Omental fat pad (tissue), 4 donors: ENCODE measurements around the gene NFX1. TPM values are rescaled to one million over a fixed set of nuclear protein-coding genes. Genes with fewer than 3 reads are reported as not detected.

Source experiments
- ATAC-seq: fragments of 150-250 bp; one replicate; pipeline ENCODE4 v1.9.1; 2016; ENCODE audit warnings: mild to moderate bottlenecking, moderate library complexity; ENCODE audit not compliant: low FRiP score
- DNase-seq: peaks from one replicate; pipeline ENCODE4 v3.0.0-alpha.2; 2019; ENCODE audit warnings: low spot score
- CTCF ChIP-seq, 3 donors: fragments of 450-650 bp; IDR thresholded peaks; one replicate each; pipeline ENCODE4 v1.5.1; 2016 to 2017; ENCODE audit warnings: antibody characterized with exemption in 3 of 3, mild to moderate bottlenecking in 3 of 3, moderate library complexity in 2 of 3
- total RNA-seq, 4 donors: library from RNA; depleted of rRNA; stranded (reverse); fragments of >200 nt; gene quantifications; one replicate each; pipeline ENCODE4 v1.1.0, GENCODE V29; 2016

The NFX1 gene
- total RNA-seq, 4 donors from 2014 or later: 31.4 to 37.4 (median 34.9) TPM

DNA sequence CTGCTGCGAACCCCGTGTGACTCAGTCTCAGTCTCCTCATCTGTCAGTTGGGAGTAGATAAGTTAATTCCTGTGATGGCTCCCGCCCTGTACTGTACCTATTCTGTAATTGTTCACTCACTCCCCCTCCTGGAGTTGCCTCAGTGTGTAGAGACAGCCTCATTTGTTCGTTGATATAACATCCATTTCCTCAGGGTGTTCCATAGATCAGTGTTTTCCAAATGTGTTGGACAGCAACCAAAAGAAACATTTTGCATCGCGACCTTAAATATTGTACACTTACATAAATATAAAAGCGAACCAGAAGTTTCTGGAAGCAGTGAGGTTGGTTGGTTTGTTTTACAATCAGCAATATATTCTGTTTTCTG is 698 bp downstream of the NFX1 start:
- TF ChIP-seq CTCF (IDR thresholded peaks at IDR 0.05): no peak
- DNase-seq: no peak
- no peak for ATAC-seq

- ATAC-seq: no peak
Measured at GRCh38 chr9:33291901-33292300, 1.6 kb downstream of the NFX1 start.

GRCh38 chr9:33293782-33294181 is 3.5 kb downstream of the NFX1 start:
- no peak for TF ChIP-seq CTCF (IDR thresholded peaks at IDR 0.05)
- DNase-seq (no peak), ATAC-seq (no peak)

More at GRCh38 chr9:33291901-33292300, 1.6 kb downstream of the NFX1 start:
- no peak for DNase-seq
- no peak for TF ChIP-seq CTCF (IDR thresholded peaks at IDR 0.05)

- DNase-seq (no peak), ATAC-seq (no peak)
- no peak for TF ChIP-seq CTCF (IDR thresholded peaks at IDR 0.05)
Measured at GRCh38 chr9:33294670-33295432, 4.5 kb downstream of the NFX1 start.

DNA sequence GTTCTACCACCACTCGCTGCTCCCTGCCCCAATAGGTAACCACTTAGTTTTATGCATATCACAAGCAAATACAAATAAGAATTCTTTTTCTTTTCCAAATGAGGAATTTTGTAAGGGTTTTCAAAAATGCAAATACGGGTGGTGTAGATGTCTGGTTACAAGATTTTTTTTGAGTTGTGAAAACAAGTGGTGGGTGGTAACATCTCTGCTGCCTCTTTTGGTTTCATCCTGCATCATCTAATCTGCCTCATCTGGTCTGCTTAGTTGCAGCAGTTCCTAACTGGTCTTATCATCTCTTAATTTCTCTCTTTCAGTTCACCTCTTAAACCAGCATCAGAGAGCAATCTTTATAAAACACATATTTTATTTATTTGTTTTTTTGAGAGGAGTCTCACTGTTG is 5.3 kb downstream of the NFX1 start:
- no peak for TF ChIP-seq CTCF (IDR thresholded peaks at IDR 0.05)
- ATAC-seq (no peak), DNase-seq (no peak)

DNA sequence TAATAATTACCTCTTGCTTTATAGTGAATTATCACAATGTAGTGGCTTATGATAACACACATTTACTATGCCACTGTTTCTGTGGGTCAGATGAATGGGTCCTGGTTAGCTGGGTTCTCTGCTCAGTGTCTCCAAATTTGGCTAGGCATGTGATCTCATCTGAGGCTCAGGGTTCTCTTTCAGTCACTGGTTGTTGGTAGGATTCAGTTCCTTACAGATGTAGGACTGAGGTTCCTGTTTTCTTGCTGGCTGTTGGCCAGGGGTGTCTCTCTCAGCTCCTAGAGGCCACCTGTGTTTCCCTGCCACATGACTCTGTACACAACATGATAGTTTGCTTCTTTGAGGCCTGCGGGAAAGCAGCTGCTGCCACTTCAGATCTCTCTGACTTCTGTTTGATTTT is 7.1 kb downstream of the NFX1 start:
- no peak for TF ChIP-seq CTCF (IDR thresholded peaks at IDR 0.05)
- DNase-seq: no peak
- ATAC-seq: no peak

GRCh38 chr9:33300546-33300945 is 10.2 kb downstream of the NFX1 start:
- ATAC-seq (no peak), DNase-seq (no peak)
- no peak for TF ChIP-seq CTCF (IDR thresholded peaks at IDR 0.05)
